GM12878 (cell line): Measurements from ENCODE around the gene PAX2. TPM values are rescaled to one million over a fixed set of nuclear protein-coding genes. Genes with fewer than 3 reads are reported as not detected.

Experiments used
- ATAC-seq: fragments of 200-7000 bp; cut with Tn5 transposase; 3 replicates; pipeline ENCODE4 v1.9.1; 2020; ENCODE audit warnings: mild to moderate bottlenecking, moderate library complexity
- BruUV-seq: library from RNA; stranded (reverse); fragments of 400-500 nt; replicated peaks from 2 replicates; lab custom pipeline; 2021; lab: Mats Ljungman, UMichigan
- CTCF ChIA-PET: fragments of 300-600 bp; sonication (Branson Sonifier 250); formaldehyde crosslinking; extraction: SDS; loops from one replicate; lab custom pipeline; 2021; ENCODE audit warnings: inconsistent platforms; lab: Yijun Ruan, JAX
- POLR2A ChIA-PET: fragments of 350-600 bp; formaldehyde crosslinking; extraction: SDS; loops from one replicate; lab custom pipeline; 2021; ENCODE audit warnings: inconsistent platforms; lab: Charles Lee
- RAD21 ChIA-PET: fragments of 300-600 bp; sonication (Branson Sonifier 250); formaldehyde crosslinking; loops from one replicate; lab custom pipeline; 2023; ENCODE audit warnings: antibody characterized with exemption; ENCODE audit not compliant: unreplicated experiment; lab: Charles Lee
- SMC1A ChIA-PET: fragments of 300-600 bp; sonication (Branson Sonifier 250); formaldehyde crosslinking; loops from one replicate; lab custom pipeline; 2023; ENCODE audit not compliant: unreplicated experiment, uncharacterized antibody; lab: Charles Lee
- DNase-seq: peaks from one replicate; pipeline ENCODE4 v3.0.0-alpha.2; 2011; ENCODE audit warnings: low read depth, low spot score
- FAIRE-seq: peaks from 3 replicates; lab custom pipeline; 2011; peaks lifted over from hg19 to GRCh38; lab: Jason Lieb, UNC
- H2AFZ ChIP-seq: 2 replicates; pipeline ENCODE4 v1.6.0; 2011; ENCODE audit warnings: low read depth, low read length, control low read depth; ENCODE audit not compliant: control insufficient read depth
- H3K27ac ChIP-seq: 2 replicates; pipeline ENCODE4 v1.5.1; 2011; ENCODE audit warnings: control low read depth; ENCODE audit not compliant: control insufficient read depth, insufficient read depth
- H3K27me3 ChIP-seq, 2 experiments: replicated peaks in 1 of 2; 2 replicates each; pipeline versions ENCODE4 v1.6.0 to v1.6.1; 2011; ENCODE audit warnings: low read length in 1 of 2; ENCODE audit not compliant: control insufficient read depth in 2 of 2, insufficient read depth in 2 of 2
- H3K36me3 ChIP-seq, 2 experiments: 2 replicates each; pipeline ENCODE4 v1.5.1; 2011; ENCODE audit warnings: low read length in 1 of 2; ENCODE audit not compliant: control insufficient read depth in 2 of 2, insufficient read depth in 2 of 2
- H3K4me1 ChIP-seq: 2 replicates; pipeline ENCODE4 v1.6.1; 2011; ENCODE audit warnings: mild to moderate bottlenecking, low read length, moderate library complexity, mixed read lengths; ENCODE audit not compliant: control insufficient read depth, insufficient read depth
- H3K4me2 ChIP-seq: 2 replicates; pipeline ENCODE4 v1.6.0; 2011; ENCODE audit warnings: control low read depth; ENCODE audit not compliant: control insufficient read depth, insufficient read depth
- H3K4me3 ChIP-seq: fragments of 200-600 bp; sonication (generic); 2 replicates; pipeline ENCODE4 v1.5.1; 2016
- H3K79me2 ChIP-seq: 2 replicates; pipeline ENCODE4 v1.6.0; 2011; ENCODE audit warnings: low read length; ENCODE audit not compliant: control insufficient read depth, insufficient read depth
- H3K9ac ChIP-seq: 2 replicates; pipeline ENCODE4 v1.8.0; 2011; ENCODE audit warnings: low read length, control low read depth, mixed read lengths; ENCODE audit not compliant: control insufficient read depth, insufficient read depth
- H3K9me3 ChIP-seq: replicated peaks from 3 replicates; pipeline ENCODE4 v1.5.1; 2011; ENCODE audit warnings: mild to moderate bottlenecking, low read length; ENCODE audit not compliant: control insufficient read depth, insufficient read depth
- H4K20me1 ChIP-seq: 2 replicates; pipeline ENCODE4 v1.6.0; 2011; ENCODE audit not compliant: control insufficient read depth, insufficient read depth
- ESRRA ChIP-seq: IDR thresholded peaks from 2 replicates; pipeline ENCODE4 v1.6.1; 2012; ENCODE audit warnings: mild to moderate bottlenecking, low read length, improper control_type of control experiment
- HDGF ChIP-seq: fragments of 450-650 bp; IDR thresholded peaks from 2 replicates; pipeline ENCODE4 v1.6.1; 2016; ENCODE audit warnings: antibody characterized with exemption
- KDM1A ChIP-seq: fragments of 200-600 bp; sonication (generic); IDR thresholded peaks from 2 replicates; pipeline ENCODE4 v1.6.1; 2016; ENCODE audit warnings: borderline replicate concordance
- NR2C1 ChIP-seq: fragments of 450-650 bp; IDR thresholded peaks from 2 replicates; pipeline ENCODE4 v1.6.1; 2017; ENCODE audit warnings: antibody characterized with exemption, mild to moderate bottlenecking, moderate library complexity
- POLR2A ChIP-seq: IDR thresholded peaks from 2 replicates; pipeline ENCODE4 v1.6.1; 2011; ENCODE audit warnings: low read depth, mild to moderate bottlenecking, low read length
- POLR2AphosphoS2 ChIP-seq: IDR thresholded peaks from 2 replicates; pipeline ENCODE4 v1.6.1; 2011; ENCODE audit warnings: low read depth, mild to moderate bottlenecking, low read length, improper control_type of control experiment, moderate library complexity
- WRNIP1 ChIP-seq: IDR thresholded peaks from 2 replicates; pipeline ENCODE4 v1.6.1; 2011; ENCODE audit warnings: low read depth, low read length, improper control_type of control experiment, borderline replicate concordance
- YY1 ChIP-seq: IDR thresholded peaks from 2 replicates; pipeline ENCODE4 v1.6.1; 2011; ENCODE audit warnings: low read depth, mild to moderate bottlenecking, low read length
- WGBS: methylation state at CpG from one replicate; pipeline ENCODE4 v1.1.6; 2016; ENCODE audit warnings: low lambda C conversion rate; ENCODE audit not compliant: insufficient replicate concordance, insufficient coverage; ENCODE audit errors: missing lambda C conversion rate; 5-methylcytosine and 5-hydroxymethylcytosine counted together
- in situ Hi-C: fragments of 300-500 bp; cut with MboI; formaldehyde crosslinking; loops from 9 replicates; pipeline ENCODE4 v1.14.3; 2018; ENCODE audit warnings: mixed read lengths
- intact Hi-C: fragments of 100-400 bp; cut with micrococcal nuclease; formaldehyde crosslinking; loops from one replicate; pipeline ENCODE4 v1.14.2; 2022; ENCODE audit not compliant: unreplicated experiment
- polyA plus RNA-seq, 11 experiments: library from polyadenylated mRNA; depleted of rRNA in 4 of 11; unstranded in 6 of 11; stranded (reverse) in 5 of 11; fragments of >200 nt; fragmentation: Nextera tagmentation in 4 of 11; fragmentation: Illumina TruSeq in 1 of 11; extraction: Ambion mirVana in 4 of 11; extraction: Trizol in 1 of 11; gene quantifications; 1 replicate in 1 of 11; 2 replicates in 10 of 11; pipeline versions ENCODE4 v1.2.1 to v1.2.3, GENCODE V29; 2011 to 2016; ENCODE audit warnings: inconsistent platforms in 2 of 11, missing spikeins in 2 of 11, low read depth in 1 of 11
- total RNA-seq, 4 experiments: library from RNA; depleted of rRNA in 3 of 4; stranded (reverse); fragments of >200 nt in 3 of 4; fragmentation: Illumina TruSeq in 1 of 4; extraction: Trizol in 1 of 4; gene quantifications; 2 replicates each; pipeline versions ENCODE4 v1.2.1 to v1.2.3, GENCODE V29; 2013 to 2021
- TF ChIP-seq, protein P1 (sequence below): fragments of 450-650 bp; formaldehyde crosslinking; IDR thresholded peaks from 2 replicates; pipeline ENCODE4 v1.5.0; 2022; ENCODE audit warnings: mild to moderate bottlenecking, missing genetic modification characterization
- TF ChIP-seq, protein P2 (sequence below): IDR thresholded peaks from 2 replicates; pipeline ENCODE4 v1.6.1; 2012; ENCODE audit warnings: low read length, inconsistent platforms
- TF ChIP-seq, protein P3 (sequence below): fragments of 450-650 bp; formaldehyde crosslinking; IDR thresholded peaks from 2 replicates; pipeline ENCODE4 v1.4.0; 2022; ENCODE audit warnings: mild to moderate bottlenecking, moderate library complexity
- TF ChIP-seq, protein P4 (sequence below): fragments of 450-650 bp; conservative IDR thresholded peaks from 2 replicates; pipeline ENCODE4 v1.6.1; 2017; ENCODE audit warnings: mild to moderate bottlenecking, moderate library complexity
- TF ChIP-seq, protein P5 (sequence below): IDR thresholded peaks from 2 replicates; pipeline ENCODE4 v1.6.1; 2012; ENCODE audit warnings: low read depth, low read length, improper control_type of control experiment

The PAX2 gene
- total and polyA plus RNA-seq, 10 of the 15 experiments (the other 5 are each of a cell fraction or from before 2014, with no cell fraction given) = not detected

DNA sequence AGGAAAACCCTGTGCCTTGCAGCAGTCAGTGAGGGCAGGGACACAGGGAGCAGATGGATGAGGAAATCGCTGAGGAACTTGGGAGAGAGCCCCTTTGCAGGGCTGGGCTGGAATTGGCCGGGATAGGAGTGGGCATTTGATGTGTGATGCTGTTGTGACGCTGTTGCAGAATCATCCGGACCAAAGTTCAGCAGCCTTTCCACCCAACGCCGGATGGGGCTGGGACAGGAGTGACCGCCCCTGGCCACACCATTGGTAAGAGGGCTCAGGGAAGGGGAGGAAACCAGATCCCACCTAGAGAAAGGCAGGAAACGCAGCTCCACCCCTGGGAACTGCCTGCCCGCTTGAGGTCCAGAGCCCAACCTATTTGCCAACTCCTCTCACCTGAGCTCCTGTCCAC, 33.9 kb downstream of the PAX2 start:
- Histone ChIP-seq H3K4me2 (no peak overlapping the region), H3K9me3 (no peaks in the 10 kb centered on the region), H3K27me3 (peaks cover 3 to 10% of the 10 kb centered on the region in 2 experiments), H3K4me3 (no peak overlapping the region), H2AFZ (no peak overlapping the region), H3K4me1 (no peaks in the 10 kb centered on the region), H3K9ac (no peak overlapping the region), H3K79me2 (no peaks in the 10 kb centered on the region), H3K36me3 (no peaks in the 10 kb centered on the region), H4K20me1 (no peaks in the 10 kb centered on the region), H3K27ac (no peak overlapping the region)
- no TSS peak for BruUV-seq
- SMC1A ChIA-PET = no interaction called here
- ATAC-seq = no peak
- intact Hi-C loops (no loop called here), in situ Hi-C loops (no loop called here)
- CTCF ChIA-PET = no interaction called here
- FAIRE-seq = no peak
- 21% methylated on average over 9 of the region's 9 CpGs for WGBS
- DNase-seq = no peak
- RAD21 ChIA-PET = interaction anchor here (0.8 kb wide), 1 partner anchor 12 kb away, joined by 3 read pairs; no protein-coding TSS in a partner anchor
- POLR2A ChIA-PET = no interaction called here
- TF ChIP-seq, protein P1, sequence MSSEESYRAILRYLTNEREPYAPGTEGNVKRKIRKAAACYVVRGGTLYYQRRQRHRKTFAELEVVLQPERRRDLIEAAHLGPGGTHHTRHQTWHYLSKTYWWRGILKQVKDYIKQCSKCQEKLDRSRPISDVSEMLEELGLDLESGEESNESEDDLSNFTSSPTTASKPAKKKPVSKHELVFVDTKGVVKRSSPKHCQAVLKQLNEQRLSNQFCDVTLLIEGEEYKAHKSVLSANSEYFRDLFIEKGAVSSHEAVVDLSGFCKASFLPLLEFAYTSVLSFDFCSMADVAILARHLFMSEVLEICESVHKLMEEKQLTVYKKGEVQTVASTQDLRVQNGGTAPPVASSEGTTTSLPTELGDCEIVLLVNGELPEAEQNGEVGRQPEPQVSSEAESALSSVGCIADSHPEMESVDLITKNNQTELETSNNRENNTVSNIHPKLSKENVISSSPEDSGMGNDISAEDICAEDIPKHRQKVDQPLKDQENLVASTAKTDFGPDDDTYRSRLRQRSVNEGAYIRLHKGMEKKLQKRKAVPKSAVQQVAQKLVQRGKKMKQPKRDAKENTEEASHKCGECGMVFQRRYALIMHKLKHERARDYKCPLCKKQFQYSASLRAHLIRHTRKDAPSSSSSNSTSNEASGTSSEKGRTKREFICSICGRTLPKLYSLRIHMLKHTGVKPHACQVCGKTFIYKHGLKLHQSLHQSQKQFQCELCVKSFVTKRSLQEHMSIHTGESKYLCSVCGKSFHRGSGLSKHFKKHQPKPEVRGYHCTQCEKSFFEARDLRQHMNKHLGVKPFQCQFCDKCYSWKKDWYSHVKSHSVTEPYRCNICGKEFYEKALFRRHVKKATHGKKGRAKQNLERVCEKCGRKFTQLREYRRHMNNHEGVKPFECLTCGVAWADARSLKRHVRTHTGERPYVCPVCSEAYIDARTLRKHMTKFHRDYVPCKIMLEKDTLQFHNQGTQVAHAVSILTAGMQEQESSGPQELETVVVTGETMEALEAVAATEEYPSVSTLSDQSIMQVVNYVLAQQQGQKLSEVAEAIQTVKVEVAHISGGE = no peak
- TF ChIP-seq, protein P2, sequence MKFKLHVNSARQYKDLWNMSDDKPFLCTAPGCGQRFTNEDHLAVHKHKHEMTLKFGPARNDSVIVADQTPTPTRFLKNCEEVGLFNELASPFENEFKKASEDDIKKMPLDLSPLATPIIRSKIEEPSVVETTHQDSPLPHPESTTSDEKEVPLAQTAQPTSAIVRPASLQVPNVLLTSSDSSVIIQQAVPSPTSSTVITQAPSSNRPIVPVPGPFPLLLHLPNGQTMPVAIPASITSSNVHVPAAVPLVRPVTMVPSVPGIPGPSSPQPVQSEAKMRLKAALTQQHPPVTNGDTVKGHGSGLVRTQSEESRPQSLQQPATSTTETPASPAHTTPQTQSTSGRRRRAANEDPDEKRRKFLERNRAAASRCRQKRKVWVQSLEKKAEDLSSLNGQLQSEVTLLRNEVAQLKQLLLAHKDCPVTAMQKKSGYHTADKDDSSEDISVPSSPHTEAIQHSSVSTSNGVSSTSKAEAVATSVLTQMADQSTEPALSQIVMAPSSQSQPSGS = no peak
- TF ChIP-seq NR2C1 = no peak
- TF ChIP-seq POLR2A = no peak
- TF ChIP-seq, protein P3, sequence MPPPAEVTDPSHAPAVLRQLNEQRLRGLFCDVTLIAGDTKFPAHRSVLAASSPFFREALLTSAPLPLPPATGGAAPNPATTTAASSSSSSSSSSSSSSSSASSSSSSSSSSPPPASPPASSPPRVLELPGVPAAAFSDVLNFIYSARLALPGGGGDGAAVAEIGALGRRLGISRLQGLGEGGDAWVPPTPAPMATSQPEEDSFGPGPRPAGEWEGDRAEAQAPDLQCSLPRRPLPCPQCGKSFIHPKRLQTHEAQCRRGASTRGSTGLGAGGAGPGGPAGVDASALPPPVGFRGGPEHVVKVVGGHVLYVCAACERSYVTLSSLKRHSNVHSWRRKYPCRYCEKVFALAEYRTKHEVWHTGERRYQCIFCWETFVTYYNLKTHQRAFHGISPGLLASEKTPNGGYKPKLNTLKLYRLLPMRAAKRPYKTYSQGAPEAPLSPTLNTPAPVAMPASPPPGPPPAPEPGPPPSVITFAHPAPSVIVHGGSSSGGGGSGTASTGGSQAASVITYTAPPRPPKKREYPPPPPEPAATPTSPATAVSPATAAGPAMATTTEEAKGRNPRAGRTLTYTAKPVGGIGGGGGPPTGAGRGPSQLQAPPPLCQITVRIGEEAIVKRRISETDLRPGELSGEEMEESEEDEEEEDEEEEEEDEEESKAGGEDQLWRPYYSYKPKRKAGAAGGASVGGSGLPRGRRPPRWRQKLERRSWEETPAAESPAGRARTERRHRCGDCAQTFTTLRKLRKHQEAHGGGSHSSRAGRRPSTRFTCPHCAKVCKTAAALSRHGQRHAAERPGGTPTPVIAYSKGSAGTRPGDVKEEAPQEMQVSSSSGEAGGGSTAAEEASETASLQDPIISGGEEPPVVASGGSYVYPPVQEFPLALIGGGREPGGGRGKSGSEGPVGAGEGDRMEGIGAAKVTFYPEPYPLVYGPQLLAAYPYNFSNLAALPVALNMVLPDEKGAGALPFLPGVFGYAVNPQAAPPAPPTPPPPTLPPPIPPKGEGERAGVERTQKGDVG (CRISPR knock-in tag) = no peak
- TF ChIP-seq WRNIP1 = no peak
- no peak for TF ChIP-seq ESRRA
- no peak for TF ChIP-seq POLR2AphosphoS2
- no peak for TF ChIP-seq KDM1A
- TF ChIP-seq, protein P4, sequence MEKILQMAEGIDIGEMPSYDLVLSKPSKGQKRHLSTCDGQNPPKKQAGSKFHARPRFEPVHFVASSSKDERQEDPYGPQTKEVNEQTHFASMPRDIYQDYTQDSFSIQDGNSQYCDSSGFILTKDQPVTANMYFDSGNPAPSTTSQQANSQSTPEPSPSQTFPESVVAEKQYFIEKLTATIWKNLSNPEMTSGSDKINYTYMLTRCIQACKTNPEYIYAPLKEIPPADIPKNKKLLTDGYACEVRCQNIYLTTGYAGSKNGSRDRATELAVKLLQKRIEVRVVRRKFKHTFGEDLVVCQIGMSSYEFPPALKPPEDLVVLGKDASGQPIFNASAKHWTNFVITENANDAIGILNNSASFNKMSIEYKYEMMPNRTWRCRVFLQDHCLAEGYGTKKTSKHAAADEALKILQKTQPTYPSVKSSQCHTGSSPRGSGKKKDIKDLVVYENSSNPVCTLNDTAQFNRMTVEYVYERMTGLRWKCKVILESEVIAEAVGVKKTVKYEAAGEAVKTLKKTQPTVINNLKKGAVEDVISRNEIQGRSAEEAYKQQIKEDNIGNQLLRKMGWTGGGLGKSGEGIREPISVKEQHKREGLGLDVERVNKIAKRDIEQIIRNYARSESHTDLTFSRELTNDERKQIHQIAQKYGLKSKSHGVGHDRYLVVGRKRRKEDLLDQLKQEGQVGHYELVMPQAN = no peak
- TF ChIP-seq HDGF = no peak
- no peak for TF ChIP-seq YY1
- TF ChIP-seq, protein P5, sequence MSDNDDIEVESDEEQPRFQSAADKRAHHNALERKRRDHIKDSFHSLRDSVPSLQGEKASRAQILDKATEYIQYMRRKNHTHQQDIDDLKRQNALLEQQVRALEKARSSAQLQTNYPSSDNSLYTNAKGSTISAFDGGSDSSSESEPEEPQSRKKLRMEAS = no peak
